ENCODE measurements around the gene CNTN4.

DNA sequence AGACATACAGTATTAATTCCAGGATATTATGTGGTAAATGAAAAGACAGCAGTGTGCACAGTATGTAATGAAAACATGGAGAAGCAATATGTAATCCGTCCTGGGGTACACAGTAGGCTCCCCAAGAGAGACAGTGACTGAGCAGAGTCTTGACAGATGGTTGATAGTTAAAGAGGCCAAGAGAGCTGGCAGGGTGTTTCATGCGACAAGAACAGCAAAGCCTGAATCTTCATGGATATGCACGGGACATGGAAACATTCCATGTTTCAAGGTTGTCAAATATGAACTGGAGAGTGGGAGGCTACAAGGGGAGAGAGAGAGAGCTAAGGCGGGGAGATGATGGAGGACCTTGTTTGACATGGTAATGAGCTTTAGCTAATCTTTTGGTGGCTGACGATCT lies 673.1 kb downstream of the CNTN4 start:
- TF ChIP-seq, protein P1, sequence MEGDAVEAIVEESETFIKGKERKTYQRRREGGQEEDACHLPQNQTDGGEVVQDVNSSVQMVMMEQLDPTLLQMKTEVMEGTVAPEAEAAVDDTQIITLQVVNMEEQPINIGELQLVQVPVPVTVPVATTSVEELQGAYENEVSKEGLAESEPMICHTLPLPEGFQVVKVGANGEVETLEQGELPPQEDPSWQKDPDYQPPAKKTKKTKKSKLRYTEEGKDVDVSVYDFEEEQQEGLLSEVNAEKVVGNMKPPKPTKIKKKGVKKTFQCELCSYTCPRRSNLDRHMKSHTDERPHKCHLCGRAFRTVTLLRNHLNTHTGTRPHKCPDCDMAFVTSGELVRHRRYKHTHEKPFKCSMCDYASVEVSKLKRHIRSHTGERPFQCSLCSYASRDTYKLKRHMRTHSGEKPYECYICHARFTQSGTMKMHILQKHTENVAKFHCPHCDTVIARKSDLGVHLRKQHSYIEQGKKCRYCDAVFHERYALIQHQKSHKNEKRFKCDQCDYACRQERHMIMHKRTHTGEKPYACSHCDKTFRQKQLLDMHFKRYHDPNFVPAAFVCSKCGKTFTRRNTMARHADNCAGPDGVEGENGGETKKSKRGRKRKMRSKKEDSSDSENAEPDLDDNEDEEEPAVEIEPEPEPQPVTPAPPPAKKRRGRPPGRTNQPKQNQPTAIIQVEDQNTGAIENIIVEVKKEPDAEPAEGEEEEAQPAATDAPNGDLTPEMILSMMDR (IDR thresholded peaks at IDR 0.05; ENCODE audit: extremely low read depth in 1 of 2, insufficient read depth in 1 of 2, low read depth in 1 of 2, low read length in 2 of 2): no peak
- no peak for TF ChIP-seq POLR2A (IDR thresholded peaks at IDR 0.05; ENCODE audit: low read depth, low read length)
- no peak for TF ChIP-seq POLR2AphosphoS5 (IDR thresholded peaks at IDR 0.05; ENCODE audit: insufficient read depth, low read depth, low read length)
- TF ChIP-seq EZH2 (IDR thresholded peaks at IDR 0.05; ENCODE audit: borderline replicate concordance, low read depth, low read length, severe bottlenecking): no peak
- TF ChIP-seq, protein P2, sequence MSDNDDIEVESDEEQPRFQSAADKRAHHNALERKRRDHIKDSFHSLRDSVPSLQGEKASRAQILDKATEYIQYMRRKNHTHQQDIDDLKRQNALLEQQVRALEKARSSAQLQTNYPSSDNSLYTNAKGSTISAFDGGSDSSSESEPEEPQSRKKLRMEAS (IDR thresholded peaks at IDR 0.05; ENCODE audit: insufficient read depth, insufficient read length): no peak
- no peak for TF ChIP-seq MYC (IDR thresholded peaks at IDR 0.05; ENCODE audit: low read depth, low read length)
- no peak for TF ChIP-seq JUN (IDR thresholded peaks at IDR 0.05; ENCODE audit: borderline replicate concordance, insufficient read depth, insufficient read length, low read depth)

All from endothelial cell of umbilical vein (primary cell).